ENCODE data around the gene PSMB5. TPM values are rescaled to one million over a fixed set of nuclear protein-coding genes. Genes with fewer than 3 reads are reported as not detected.

PSMB5 gene
- total and polyA plus RNA-seq, 2 of the 13 experiments (the other 11 are each of a cell fraction or from before 2014, with no cell fraction given) = 705 to 871 TPM

DNA sequence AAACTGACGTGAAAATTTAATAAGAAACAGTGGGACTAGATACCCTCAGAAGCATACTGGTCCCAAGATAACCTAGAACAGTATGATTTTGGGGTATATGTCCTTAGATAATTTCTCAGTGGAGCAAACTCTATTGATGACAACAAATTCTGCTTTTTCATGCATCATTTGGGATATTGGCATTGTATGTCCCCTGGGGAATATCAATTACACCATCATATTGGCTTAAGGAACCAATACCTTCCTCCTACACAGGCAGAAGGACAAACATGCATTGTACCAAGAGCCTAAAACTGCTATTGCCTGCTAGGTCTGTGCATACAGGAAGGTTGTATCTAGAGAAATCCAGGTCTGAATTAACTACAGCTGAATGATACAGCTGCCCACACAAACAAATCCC is 40.2 kb upstream of the PSMB5 start (continued):
- TF ChIP-seq ZBTB42 (CRISPR knock-in tag; IDR thresholded peaks at IDR 0.05) (no peak), SUZ12 (IDR thresholded peaks at IDR 0.05; ENCODE audit: low read depth, low read length) (no peak), ZNF644 (CRISPR knock-in tag; IDR thresholded peaks at IDR 0.05; ENCODE audit: low read depth) (no peak), NR2F1 (CRISPR knock-in tag; IDR thresholded peaks at IDR 0.05) (no peak), ZFP90 (CRISPR knock-in tag; IDR thresholded peaks at IDR 0.05; ENCODE audit: borderline replicate concordance) (no peak), ZFP41 (CRISPR knock-in tag; IDR thresholded peaks at IDR 0.05; ENCODE audit: borderline replicate concordance) (no peak), ZNF7 (CRISPR knock-in tag; IDR thresholded peaks at IDR 0.05) (no peak), ELF1 (CRISPR knock-in tag; IDR thresholded peaks at IDR 0.05) (no peak), ZNF441 (CRISPR knock-in tag; IDR thresholded peaks at IDR 0.05; ENCODE audit: borderline replicate concordance) (no peak), KLF12 (CRISPR knock-in tag; IDR thresholded peaks at IDR 0.05; ENCODE audit: borderline replicate concordance) (no peak), KAT8 (CRISPR knock-in tag; IDR thresholded peaks at IDR 0.05) (no peak), RBM22 (optimal IDR thresholded peaks at IDR 0.05; ENCODE audit: low read length) (peak; percentile 79)
- TF ChIP-seq, protein P1, sequence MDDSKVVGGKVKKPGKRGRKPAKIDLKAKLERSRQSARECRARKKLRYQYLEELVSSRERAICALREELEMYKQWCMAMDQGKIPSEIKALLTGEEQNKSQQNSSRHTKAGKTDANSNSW (CRISPR knock-in tag; IDR thresholded peaks at IDR 0.05; ENCODE audit: borderline replicate concordance) = no peak
- TF ChIP-seq, protein P2, sequence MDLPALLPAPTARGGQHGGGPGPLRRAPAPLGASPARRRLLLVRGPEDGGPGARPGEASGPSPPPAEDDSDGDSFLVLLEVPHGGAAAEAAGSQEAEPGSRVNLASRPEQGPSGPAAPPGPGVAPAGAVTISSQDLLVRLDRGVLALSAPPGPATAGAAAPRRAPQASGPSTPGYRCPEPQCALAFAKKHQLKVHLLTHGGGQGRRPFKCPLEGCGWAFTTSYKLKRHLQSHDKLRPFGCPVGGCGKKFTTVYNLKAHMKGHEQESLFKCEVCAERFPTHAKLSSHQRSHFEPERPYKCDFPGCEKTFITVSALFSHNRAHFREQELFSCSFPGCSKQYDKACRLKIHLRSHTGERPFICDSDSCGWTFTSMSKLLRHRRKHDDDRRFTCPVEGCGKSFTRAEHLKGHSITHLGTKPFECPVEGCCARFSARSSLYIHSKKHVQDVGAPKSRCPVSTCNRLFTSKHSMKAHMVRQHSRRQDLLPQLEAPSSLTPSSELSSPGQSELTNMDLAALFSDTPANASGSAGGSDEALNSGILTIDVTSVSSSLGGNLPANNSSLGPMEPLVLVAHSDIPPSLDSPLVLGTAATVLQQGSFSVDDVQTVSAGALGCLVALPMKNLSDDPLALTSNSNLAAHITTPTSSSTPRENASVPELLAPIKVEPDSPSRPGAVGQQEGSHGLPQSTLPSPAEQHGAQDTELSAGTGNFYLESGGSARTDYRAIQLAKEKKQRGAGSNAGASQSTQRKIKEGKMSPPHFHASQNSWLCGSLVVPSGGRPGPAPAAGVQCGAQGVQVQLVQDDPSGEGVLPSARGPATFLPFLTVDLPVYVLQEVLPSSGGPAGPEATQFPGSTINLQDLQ (CRISPR knock-in tag; IDR thresholded peaks at IDR 0.05) = no peak
